Osteocyte (in vitro differentiated cells): ENCODE data around the gene KLF11. TPM values are rescaled to one million over a fixed set of nuclear protein-coding genes. Genes with fewer than 3 reads are reported as not detected.

Experiments used
- DNase-seq: peaks from one replicate; pipeline ENCODE4 v3.0.0; 2021; ENCODE audit warnings: mixed read lengths; ENCODE audit not compliant: unreplicated experiment; ENCODE audit errors: extremely low spot score
- H3K27ac Mint-ChIP-seq: one replicate; pipeline ENCODE4 v1.8.0; 2021; ENCODE audit warnings: mild to moderate bottlenecking, mixed read lengths; ENCODE audit not compliant: unreplicated experiment
- H3K27me3 Mint-ChIP-seq: one replicate; pipeline ENCODE4 v1.8.0; 2021; ENCODE audit warnings: mixed read lengths; ENCODE audit not compliant: unreplicated experiment
- H3K36me3 Mint-ChIP-seq: one replicate; pipeline ENCODE4 v1.8.0; 2021; ENCODE audit warnings: mixed read lengths; ENCODE audit not compliant: unreplicated experiment
- H3K4me1 Mint-ChIP-seq: one replicate; pipeline ENCODE4 v1.8.0; 2021; ENCODE audit warnings: mixed read lengths; ENCODE audit not compliant: unreplicated experiment
- H3K4me3 Mint-ChIP-seq: one replicate; pipeline ENCODE4 v1.8.0; 2021; ENCODE audit warnings: mild to moderate bottlenecking, moderate library complexity, mixed read lengths; ENCODE audit not compliant: unreplicated experiment
- H3K9me3 Mint-ChIP-seq: one replicate; pipeline ENCODE4 v1.8.0; 2021; ENCODE audit warnings: mixed read lengths; ENCODE audit not compliant: unreplicated experiment
- CTCF ChIP-seq: fragments of 200-600 bp; sonication (generic); IDR thresholded peaks from 2 replicates; pipeline ENCODE4 v1.5.0; 2021; ENCODE audit warnings: antibody characterized with exemption, mild to moderate bottlenecking, moderate library complexity
- total RNA-seq: library from RNA; stranded (reverse); gene quantifications from 2 replicates; pipeline ENCODE4 v1.2.1, GENCODE V29; 2021

The KLF11 gene
- total RNA-seq, 1 donor from 2014 or later: 17.4 TPM

GRCh38 chr2:10033251-10034006 is 9.9 kb upstream of the KLF11 start:
- Mint-ChIP-seq H3K36me3 (no peaks in the 10 kb centered on the region), H3K27me3 (no peaks in the 10 kb centered on the region), H3K27ac (no peak overlapping the region), H3K4me1 (peaks cover 37% of the 10 kb centered on the region), H3K9me3 (no peaks in the 10 kb centered on the region), H3K4me3 (no peak overlapping the region)
- TF ChIP-seq CTCF: no peak
- DNase-seq: no peak

- DNase-seq: no peak
- H3K36me3 Mint-ChIP-seq: no peaks in the 10 kb centered on the region
- H3K27me3 Mint-ChIP-seq: no peaks in the 10 kb centered on the region
These were observed 8.9 kb upstream of the KLF11 start for GRCh38 chr2:10034333-10035052.

GRCh38 chr2:10035053-10035422 is 8.3 kb upstream of the KLF11 start:
- H3K27ac Mint-ChIP-seq: no peak overlapping the region
- H3K4me3 Mint-ChIP-seq: no peak overlapping the region
- H3K9me3 Mint-ChIP-seq: no peaks in the 10 kb centered on the region
- DNase-seq: no peak
- H3K4me1 Mint-ChIP-seq: peaks cover 22% of the 10 kb centered on the region
- TF ChIP-seq CTCF: no peak
- no peaks in the 10 kb centered on the region for H3K27me3 Mint-ChIP-seq
- no peaks in the 10 kb centered on the region for H3K36me3 Mint-ChIP-seq

More at GRCh38 chr2:10034333-10035052, 8.9 kb upstream of the KLF11 start:
- Mint-ChIP-seq H3K4me1 (peaks cover 27% of the 10 kb centered on the region), H3K9me3 (no peaks in the 10 kb centered on the region), H3K4me3 (no peak overlapping the region), H3K27ac (no peak overlapping the region)
- TF ChIP-seq CTCF: no peak

GRCh38 chr2:10035633-10036032 is 7.7 kb upstream of the KLF11 start:
- Mint-ChIP-seq H3K4me3 (no peak overlapping the region), H3K9me3 (no peaks in the 10 kb centered on the region), H3K4me1 (peaks cover 17% of the 10 kb centered on the region), H3K27ac (peak overlapping the region; percentile 62), H3K36me3 (no peaks in the 10 kb centered on the region), H3K27me3 (no peaks in the 10 kb centered on the region)
- TF ChIP-seq CTCF: no peak
- no peak for DNase-seq
